ENCODE data around the gene CABLES1.

The CABLES1 gene

GRCh38 chr18:23234619-23235018, 99.3 kb downstream of the CABLES1 start:
- POLR2A ChIA-PET: no interaction called here
- no peak for TF ChIP-seq HDGF (IDR thresholded peaks at IDR 0.05; ENCODE audit: borderline replicate concordance)
- no peak for TF ChIP-seq FOXA1 (IDR thresholded peaks at IDR 0.05)
- TF ChIP-seq BHLHE40 (IDR thresholded peaks at IDR 0.05; ENCODE audit: borderline replicate concordance): no peak
- no peak for TF ChIP-seq NFRKB (IDR thresholded peaks at IDR 0.05)
- TF ChIP-seq ARNT (IDR thresholded peaks at IDR 0.05): no peak
- no peak for TF ChIP-seq PKNOX1 (IDR thresholded peaks at IDR 0.05)
- TF ChIP-seq FOXM1 (IDR thresholded peaks at IDR 0.05; ENCODE audit: borderline replicate concordance): no peak
- no peak for TF ChIP-seq CTBP1 (IDR thresholded peaks at IDR 0.05; ENCODE audit: borderline replicate concordance)
- no peak for TF ChIP-seq LEF1 (IDR thresholded peaks at IDR 0.05; ENCODE audit: borderline replicate concordance)
- TF ChIP-seq ZNF384 (IDR thresholded peaks at IDR 0.05): no peak
- no peak for TF ChIP-seq ELF4 (IDR thresholded peaks at IDR 0.05)
- TF ChIP-seq SP1 (IDR thresholded peaks at IDR 0.05): no peak
- CTCF ChIA-PET: no interaction called here
- DNase-seq (ENCODE audit: extremely low spot score): no peak

GRCh38 chr18:23235336-23235735, 100.1 kb downstream of the CABLES1 start:
- POLR2A ChIA-PET: no interaction called here
- TF ChIP-seq HDGF (IDR thresholded peaks at IDR 0.05; ENCODE audit: borderline replicate concordance) (no peak), CTBP1 (IDR thresholded peaks at IDR 0.05; ENCODE audit: borderline replicate concordance) (no peak), L3MBTL2 (conservative IDR thresholded peaks at IDR 0.05) (no peak), PKNOX1 (IDR thresholded peaks at IDR 0.05) (no peak), ZNF384 (IDR thresholded peaks at IDR 0.05) (no peak), ARNT (IDR thresholded peaks at IDR 0.05) (no peak), ELF4 (IDR thresholded peaks at IDR 0.05) (no peak), LEF1 (IDR thresholded peaks at IDR 0.05; ENCODE audit: borderline replicate concordance) (no peak), FOXA1 (IDR thresholded peaks at IDR 0.05) (no peak), SP1 (IDR thresholded peaks at IDR 0.05) (no peak), SUZ12 (IDR thresholded peaks at IDR 0.05) (no peak), BHLHE40 (IDR thresholded peaks at IDR 0.05; ENCODE audit: borderline replicate concordance) (no peak), NFRKB (IDR thresholded peaks at IDR 0.05) (no peak), TARDBP (IDR thresholded peaks at IDR 0.05) (no peak), FOXM1 (IDR thresholded peaks at IDR 0.05; ENCODE audit: borderline replicate concordance) (no peak), FOXK2 (IDR thresholded peaks at IDR 0.05) (no peak)
- no peak for DNase-seq (ENCODE audit: extremely low spot score)
- CTCF ChIA-PET: no interaction called here

GRCh38 chr18:23235860-23236259, 100.6 kb downstream of the CABLES1 start:
- no peak for DNase-seq (ENCODE audit: extremely low spot score)
- TF ChIP-seq LEF1 (IDR thresholded peaks at IDR 0.05; ENCODE audit: borderline replicate concordance): no peak
- no peak for TF ChIP-seq FOXA1 (IDR thresholded peaks at IDR 0.05)
- no peak for TF ChIP-seq HDGF (IDR thresholded peaks at IDR 0.05; ENCODE audit: borderline replicate concordance)
- no peak for TF ChIP-seq NFRKB (IDR thresholded peaks at IDR 0.05)
- POLR2A ChIA-PET: no interaction called here
- CTCF ChIA-PET: interaction anchor here (0.6 to 1.0 kb wide), 2 partner anchors 158 to 263 kb away, joined by 3 read pairs; no protein-coding TSS in a partner anchor

- no peak for DNase-seq (ENCODE audit: extremely low spot score)
- CTCF ChIA-PET: interaction anchor here (1.0 kb wide), 1 partner anchor 261 kb away, joined by 3 read pairs; no protein-coding TSS in a partner anchor
- POLR2A ChIA-PET: no interaction called here
- TF ChIP-seq BHLHE40 (IDR thresholded peaks at IDR 0.05; ENCODE audit: borderline replicate concordance): no peak
- TF ChIP-seq CTBP1 (IDR thresholded peaks at IDR 0.05; ENCODE audit: borderline replicate concordance): no peak
- no peak for TF ChIP-seq ZNF384 (IDR thresholded peaks at IDR 0.05)
- TF ChIP-seq ARNT (IDR thresholded peaks at IDR 0.05): no peak
- no peak for TF ChIP-seq SUZ12 (IDR thresholded peaks at IDR 0.05)
- no peak for TF ChIP-seq FOXK2 (IDR thresholded peaks at IDR 0.05)
- TF ChIP-seq FOXA1 (IDR thresholded peaks at IDR 0.05): no peak
- TF ChIP-seq NFRKB (IDR thresholded peaks at IDR 0.05): no peak
- TF ChIP-seq SP1 (IDR thresholded peaks at IDR 0.05): no peak
- TF ChIP-seq FOXM1 (IDR thresholded peaks at IDR 0.05; ENCODE audit: borderline replicate concordance): no peak
- no peak for TF ChIP-seq TARDBP (IDR thresholded peaks at IDR 0.05)
- TF ChIP-seq LEF1 (IDR thresholded peaks at IDR 0.05; ENCODE audit: borderline replicate concordance): no peak
- no peak for TF ChIP-seq HDGF (IDR thresholded peaks at IDR 0.05; ENCODE audit: borderline replicate concordance)
- no peak for TF ChIP-seq PKNOX1 (IDR thresholded peaks at IDR 0.05)
- no peak for TF ChIP-seq L3MBTL2 (conservative IDR thresholded peaks at IDR 0.05)
- TF ChIP-seq ELF4 (IDR thresholded peaks at IDR 0.05): no peak
These were observed 101.7 kb downstream of the CABLES1 start for GRCh38 chr18:23236876-23237468.

- ChIA-PET POLR2A (no interaction called here), CTCF (no interaction called here)
- TF ChIP-seq TARDBP (IDR thresholded peaks at IDR 0.05) (no peak), CTBP1 (IDR thresholded peaks at IDR 0.05; ENCODE audit: borderline replicate concordance) (no peak), SP1 (IDR thresholded peaks at IDR 0.05) (no peak), FOXK2 (IDR thresholded peaks at IDR 0.05) (no peak), ZNF384 (IDR thresholded peaks at IDR 0.05) (no peak), LEF1 (IDR thresholded peaks at IDR 0.05; ENCODE audit: borderline replicate concordance) (no peak), FOXA1 (IDR thresholded peaks at IDR 0.05) (no peak), L3MBTL2 (conservative IDR thresholded peaks at IDR 0.05) (no peak), HDGF (IDR thresholded peaks at IDR 0.05; ENCODE audit: borderline replicate concordance) (no peak), ARNT (IDR thresholded peaks at IDR 0.05) (no peak), NFRKB (IDR thresholded peaks at IDR 0.05) (no peak), BHLHE40 (IDR thresholded peaks at IDR 0.05; ENCODE audit: borderline replicate concordance) (no peak), FOXM1 (IDR thresholded peaks at IDR 0.05; ENCODE audit: borderline replicate concordance) (no peak), SUZ12 (IDR thresholded peaks at IDR 0.05) (no peak), PKNOX1 (IDR thresholded peaks at IDR 0.05) (no peak), ELF4 (IDR thresholded peaks at IDR 0.05) (no peak)
- no peak for DNase-seq (ENCODE audit: extremely low spot score)
These were observed 102.4 kb downstream of the CABLES1 start for GRCh38 chr18:23237524-23238151.
